IPS DF 4.7 (cell line): ENCODE results near the gene RABGAP1L.
"Not testable (repeated sequence)": the region's sequence is repeated elsewhere in the genome, so short reads cannot be mapped to it uniquely, and the experiment has no call there.

Source experiments
- DNase-seq: peaks from one replicate; pipeline ENCODE4 v3.0.0-alpha.2; 2013; ENCODE audit warnings: low spot score; ENCODE audit errors: extremely low read depth

RABGAP1L gene

DNA sequence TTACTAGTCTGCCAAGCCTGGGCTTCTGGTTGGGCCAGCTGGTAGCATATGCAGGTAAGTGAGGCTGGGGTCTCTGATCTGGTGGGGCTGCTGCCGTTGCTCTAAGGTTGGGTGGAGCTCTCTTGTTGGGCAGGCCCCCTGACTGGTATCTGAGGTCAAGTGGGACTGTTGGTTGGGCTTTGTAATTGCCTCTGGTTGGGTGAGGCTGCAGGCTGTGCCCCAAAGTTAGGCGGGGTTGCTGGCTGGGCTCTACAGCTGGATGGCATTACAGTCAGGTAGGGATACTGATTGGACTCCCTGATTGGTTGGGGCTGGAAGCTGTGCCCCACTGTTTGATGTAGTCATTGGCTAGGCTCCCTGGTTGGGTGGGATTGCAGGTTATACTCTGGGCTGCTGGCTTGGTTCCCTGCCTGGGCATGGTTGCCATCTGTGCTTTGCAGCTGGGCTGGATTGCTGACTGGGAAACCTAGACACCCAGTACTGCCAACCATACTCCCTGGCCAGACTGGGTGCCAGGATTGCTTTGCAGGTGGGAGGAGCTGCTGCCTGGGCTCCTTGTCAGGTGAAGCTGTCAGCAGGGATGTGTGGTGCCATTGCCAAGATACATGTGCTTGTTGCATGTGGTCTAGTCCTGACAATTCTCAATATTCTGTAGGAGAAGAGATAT lies 130.5 kb downstream of the RABGAP1L start:
- no peak for DNase-seq

DNA sequence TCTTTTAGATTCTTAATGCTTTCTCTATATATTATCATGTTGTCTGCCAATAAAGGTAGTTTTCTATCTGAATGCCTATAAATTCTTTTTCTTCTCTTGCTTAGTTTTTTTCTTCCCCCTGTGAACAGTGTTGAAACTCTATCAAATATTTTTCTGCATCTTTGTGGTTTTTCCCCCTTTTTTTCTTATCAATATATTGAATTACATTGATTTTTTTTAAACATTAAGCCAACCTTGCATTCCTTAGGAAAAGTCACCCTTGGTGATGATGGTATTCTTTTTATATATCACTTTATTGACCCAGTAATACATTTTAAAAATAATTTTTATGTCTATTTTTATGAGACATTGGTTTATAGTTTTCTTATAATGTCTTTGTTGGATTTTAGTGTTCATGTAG lies 131.7 kb downstream of the RABGAP1L start:
- DNase-seq: no peak

DNA sequence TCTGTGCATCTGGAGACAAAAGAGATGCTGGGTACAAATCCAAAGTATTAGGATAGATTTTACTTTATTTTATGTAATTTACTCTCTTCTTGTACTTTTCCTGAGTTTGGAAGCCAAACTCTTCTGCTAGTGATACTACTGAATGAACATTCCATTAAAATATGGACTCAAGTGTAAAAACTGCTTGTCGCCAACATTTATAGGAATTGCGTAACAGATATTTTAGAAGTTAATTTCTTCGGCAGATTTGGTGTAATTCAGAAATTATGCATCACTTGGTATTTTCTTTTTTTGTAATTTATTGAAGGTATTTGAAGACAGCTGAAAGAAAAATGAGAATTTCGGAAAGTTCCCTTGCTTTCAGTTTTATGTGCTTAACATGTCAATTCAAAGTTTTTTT lies 137.0 kb downstream of the RABGAP1L start:
- no peak for DNase-seq

GRCh38 chr1:174297351-174297750 lies 138.0 kb downstream of the RABGAP1L start:
- peak; percentile 9 for DNase-seq

GRCh38 chr1:174301295-174302077 lies 142.2 kb downstream of the RABGAP1L start:
- DNase-seq: no peak

GRCh38 chr1:174308604-174309003 lies 149.3 kb downstream of the RABGAP1L start:
- no peak for DNase-seq

DNA sequence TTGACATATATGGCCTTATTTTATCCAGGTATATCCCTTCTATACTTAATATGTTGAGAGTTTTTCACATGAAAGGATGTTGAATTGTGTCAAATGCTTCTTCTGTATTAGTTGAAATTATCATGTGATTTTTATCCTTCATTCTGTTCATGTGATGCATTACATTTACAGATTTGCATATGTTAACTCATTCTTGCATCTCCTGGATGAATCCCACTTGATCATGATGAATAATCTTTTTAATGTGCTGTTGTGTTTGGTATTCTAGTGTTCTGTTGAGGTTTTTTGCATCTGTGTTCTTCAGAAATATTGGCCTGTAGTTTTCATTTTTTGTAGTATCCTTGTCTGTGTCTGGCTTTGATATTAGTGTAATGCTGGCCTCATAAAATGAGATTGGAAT lies 150.2 kb downstream of the RABGAP1L start:
- DNase-seq: no peak

DNA sequence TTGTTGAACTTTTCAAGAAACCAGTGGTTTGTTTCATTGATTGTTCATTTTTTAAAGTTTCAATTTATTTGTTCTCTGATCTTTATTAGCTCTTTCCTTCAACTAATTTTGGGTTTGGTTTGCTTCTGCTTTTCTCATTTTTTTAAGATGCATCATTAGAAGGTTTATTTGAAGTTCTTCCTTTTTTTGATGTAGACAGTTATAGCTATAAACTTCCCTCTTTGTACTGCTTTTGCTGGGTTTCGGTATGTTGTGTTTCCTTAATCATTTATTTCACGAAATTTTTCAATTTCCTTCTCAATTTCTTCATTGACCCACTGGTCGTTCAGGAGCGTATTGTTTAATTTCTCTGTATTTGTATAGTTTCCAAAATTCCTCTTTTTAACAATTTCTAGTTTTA lies 155.1 kb downstream of the RABGAP1L start:
- DNase-seq: no peak

- no peak for DNase-seq
Measured at GRCh38 chr1:174315239-174315638, 155.9 kb downstream of the RABGAP1L start.

- DNase-seq: not testable (repeated sequence)
Measured at GRCh38 chr1:174320897-174321296, 161.6 kb downstream of the RABGAP1L start.

- no peak for DNase-seq
Measured at GRCh38 chr1:174322202-174322862, 163.0 kb downstream of the RABGAP1L start.

- DNase-seq: no peak
Measured at GRCh38 chr1:174324493-174324892, 165.2 kb downstream of the RABGAP1L start.

GRCh38 chr1:174324939-174325338 lies 165.6 kb downstream of the RABGAP1L start:
- DNase-seq: no peak

DNA sequence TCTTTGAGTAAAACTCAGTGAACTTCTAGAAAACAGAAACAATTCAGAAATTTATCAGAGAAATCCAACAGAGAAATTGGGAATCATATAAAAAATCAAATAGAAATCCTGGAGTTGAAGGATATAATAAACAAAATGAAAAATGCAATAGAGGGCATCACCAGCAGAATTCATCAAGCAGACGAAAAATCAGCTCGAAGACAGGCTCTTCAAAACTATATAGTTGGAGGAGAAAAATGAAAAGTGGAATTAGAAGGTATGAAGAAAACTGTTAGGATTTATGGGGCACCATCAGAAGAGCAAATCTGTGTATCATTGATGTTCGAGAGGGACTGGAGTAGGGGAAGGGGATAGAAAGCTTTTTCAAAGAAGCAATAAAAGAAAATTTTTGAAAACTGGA lies 167.0 kb downstream of the RABGAP1L start:
- DNase-seq: no peak

GRCh38 chr1:174333437-174333836 lies 174.1 kb downstream of the RABGAP1L start:
- no peak for DNase-seq

GRCh38 chr1:174337000-174337681 lies 177.8 kb downstream of the RABGAP1L start:
- no peak for DNase-seq

GRCh38 chr1:174340404-174340803 lies 181.1 kb downstream of the RABGAP1L start:
- not testable (repeated sequence) for DNase-seq

DNA sequence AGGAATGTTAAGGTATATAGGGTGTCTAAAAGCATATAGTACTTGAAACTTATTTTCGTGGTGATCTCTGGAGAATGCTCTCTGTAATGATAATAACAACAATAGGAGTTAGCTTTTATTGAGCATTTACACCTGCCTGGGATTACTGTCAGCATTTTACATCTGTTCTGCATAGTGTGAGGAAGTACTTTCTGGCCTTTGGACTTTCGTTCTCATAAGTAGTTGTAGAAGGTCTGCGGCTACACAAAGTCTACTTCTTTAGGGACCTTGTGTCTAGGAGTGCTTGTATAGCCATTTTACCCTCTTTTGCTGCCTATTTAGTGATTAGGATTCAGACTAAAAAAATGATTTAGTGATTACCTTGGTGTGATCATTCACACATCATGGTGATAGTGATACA lies 184.8 kb downstream of the RABGAP1L start:
- no peak for DNase-seq

- DNase-seq: no peak
Measured at GRCh38 chr1:174352117-174352516, 192.8 kb downstream of the RABGAP1L start.

GRCh38 chr1:174352883-174353608 lies 193.7 kb downstream of the RABGAP1L start:
- DNase-seq: no peak

GRCh38 chr1:174358344-174358743 lies 199.0 kb downstream of the RABGAP1L start:
- no peak for DNase-seq
